Stomach (tissue), 9 donors: ENCODE results near the gene ZMIZ1. TPM values are rescaled to one million over a fixed set of nuclear protein-coding genes. Genes with fewer than 3 reads are reported as not detected.
A peak's percentile ranks its signal among the peaks of the same experiment; 100 is the strongest.

Source experiments
- DNase-seq, 2 donors: peaks; one replicate each; pipeline versions ENCODE4 v3.0.0 to v3.0.0-alpha.2; 2013 to 2019
- H3K27ac ChIP-seq, 5 donors: fragments of 200-600 bp in 4 of 5; sonication (generic) in 4 of 5; one replicate each; pipeline ENCODE4 v1.5.1; 2013 to 2019; ENCODE audit warnings: mild to moderate bottlenecking in 1 of 5, moderate library complexity in 1 of 5
- H3K27me3 ChIP-seq, 3 donors: fragments of 200-600 bp; sonication (generic); one replicate each; pipeline ENCODE4 v1.5.1; 2017 to 2019; ENCODE audit warnings: mixed run types in 1 of 3
- H3K36me3 ChIP-seq, 4 donors: fragments of 200-600 bp; sonication (generic); 1 replicate in 3 of 4; 2 replicates in 1 of 4; pipeline ENCODE4 v1.5.1; 2016 to 2019
- H3K4me1 ChIP-seq, 4 donors: fragments of 200-600 bp; sonication (generic); one replicate each; pipeline ENCODE4 v1.5.1; 2016 to 2019
- H3K4me3 ChIP-seq, 4 donors: fragments of 200-600 bp; sonication (generic) in 3 of 4; one replicate each; pipeline ENCODE4 v1.5.1; 2016 to 2019; ENCODE audit warnings: mild to moderate bottlenecking in 1 of 4
- H3K9me3 ChIP-seq, 4 donors: fragments of 200-600 bp; sonication (generic); one replicate each; pipeline ENCODE4 v1.5.1; 2016 to 2019
- EP300 ChIP-seq: sonication (generic); formaldehyde crosslinking; IDR thresholded peaks from one replicate; pipeline ENCODE4 v1.6.1; 2017; ENCODE audit warnings: antibody characterized with exemption
- POLR2A ChIP-seq, 4 donors: fragments of 450-650 bp; IDR thresholded peaks; one replicate each; pipeline ENCODE4 v1.6.1; 2016; ENCODE audit warnings: antibody characterized with exemption in 4 of 4, control low read depth in 2 of 4, mild to moderate bottlenecking in 1 of 4, moderate library complexity in 1 of 4
- POLR2AphosphoS5 ChIP-seq, 3 donors: sonication (generic); formaldehyde crosslinking; IDR thresholded peaks; one replicate each; pipeline ENCODE4 v1.6.1; 2016; ENCODE audit warnings: antibody characterized with exemption in 3 of 3
- WGBS, 5 donors: extraction: QIAGEN DNeasy Blood & Tissue Kit in 3 of 5; methylation state at CpG; one replicate each; pipeline versions ENCODE4 v1.1.5 to v1.1.7; 2013 to 2018; 5-methylcytosine and 5-hydroxymethylcytosine counted together
- intact Hi-C: fragments of 100-400 bp; cut with DNase I; formaldehyde crosslinking; loops from one replicate; pipeline ENCODE4 v1.15.1; 2023; ENCODE audit warnings: low total_unique reads
- polyA plus RNA-seq, 3 donors: library from polyadenylated mRNA; stranded (reverse); fragments of 200-250 nt; gene quantifications; one replicate each; pipeline ENCODE4 v1.2.3, GENCODE V29; 2013
- total RNA-seq, 5 donors: library from RNA; depleted of rRNA; stranded (reverse); fragments of >200 nt; gene quantifications; one replicate each; pipeline versions ENCODE4 v1.1.0 to v1.2.3, GENCODE V29; 2014 to 2016
- TF ChIP-seq, protein P1 (sequence below), 7 experiments: fragments of 450-650 bp in 4 of 7; fragments of 200-600 bp in 3 of 7; sonication (generic) in 3 of 7; IDR thresholded peaks; one replicate each; pipeline ENCODE4 v1.5.1; 2016 to 2019; ENCODE audit warnings: antibody characterized with exemption in 7 of 7, control low read depth in 2 of 7, mild to moderate bottlenecking in 1 of 7
- donor health status: healthy with polysubstance abuse.
- donor health status: Bipolar disorder and iron deficiency.
- donor health status: healthy.

The ZMIZ1 gene
- total and polyA plus RNA-seq, 8 donors = 17.7 to 103 (median 26.3) TPM

DNA sequence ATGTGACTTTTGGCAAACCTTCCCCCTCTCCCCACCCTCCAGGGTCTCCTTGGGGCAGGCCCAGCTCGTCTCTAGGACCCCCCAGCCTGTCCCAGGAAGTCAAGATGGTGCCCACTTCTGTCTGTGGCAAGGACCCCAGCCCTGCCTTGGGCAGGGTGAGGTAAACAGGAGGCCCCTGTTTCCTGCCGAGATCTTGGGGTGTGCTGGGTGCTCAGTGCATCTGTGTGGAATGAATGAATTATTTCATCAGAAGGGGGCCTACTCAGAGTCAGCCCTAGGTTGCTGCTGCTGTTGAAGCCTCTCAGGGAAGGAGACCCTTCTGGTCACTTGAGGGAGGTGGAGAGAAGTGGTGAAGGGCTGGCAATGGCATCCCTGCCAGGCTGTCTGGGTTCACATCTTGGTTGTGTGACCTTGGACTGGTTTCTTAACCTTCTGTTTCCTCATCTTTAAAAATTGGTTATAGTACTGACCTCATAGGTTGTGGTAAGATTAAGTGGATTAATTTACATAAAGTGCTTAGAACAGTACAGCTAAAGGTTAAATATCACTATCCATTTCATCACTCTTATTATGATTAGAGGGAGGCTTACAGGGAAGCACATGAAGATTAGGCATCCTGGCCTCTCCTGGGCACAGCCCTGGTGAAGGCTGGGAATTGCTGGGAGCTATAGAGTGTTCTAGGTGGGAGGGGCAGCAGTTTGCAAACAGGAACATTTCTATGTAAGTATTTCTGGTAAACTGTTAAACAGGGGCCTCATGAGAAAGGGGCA is 67.7 kb downstream of the ZMIZ1 start:
- H3K27ac ChIP-seq = peak overlapping the region in 4 of 5 donors; percentile 48 to 91 (median 76)
- no peak for DNase-seq
- H3K9me3 ChIP-seq = no peaks in the 10 kb centered on the region
- H3K36me3 ChIP-seq = peaks cover 9 to 47% (median 31%) of the 10 kb centered on the region in 4 donors
- H3K27me3 ChIP-seq = no peaks in the 10 kb centered on the region
- no peak overlapping the region for H3K4me3 ChIP-seq
- no peak for TF ChIP-seq POLR2A (IDR thresholded peaks at IDR 0.05)
- no peak for TF ChIP-seq EP300
- no peak for TF ChIP-seq POLR2AphosphoS5 (IDR thresholded peaks at IDR 0.05)
- TF ChIP-seq, protein P1, sequence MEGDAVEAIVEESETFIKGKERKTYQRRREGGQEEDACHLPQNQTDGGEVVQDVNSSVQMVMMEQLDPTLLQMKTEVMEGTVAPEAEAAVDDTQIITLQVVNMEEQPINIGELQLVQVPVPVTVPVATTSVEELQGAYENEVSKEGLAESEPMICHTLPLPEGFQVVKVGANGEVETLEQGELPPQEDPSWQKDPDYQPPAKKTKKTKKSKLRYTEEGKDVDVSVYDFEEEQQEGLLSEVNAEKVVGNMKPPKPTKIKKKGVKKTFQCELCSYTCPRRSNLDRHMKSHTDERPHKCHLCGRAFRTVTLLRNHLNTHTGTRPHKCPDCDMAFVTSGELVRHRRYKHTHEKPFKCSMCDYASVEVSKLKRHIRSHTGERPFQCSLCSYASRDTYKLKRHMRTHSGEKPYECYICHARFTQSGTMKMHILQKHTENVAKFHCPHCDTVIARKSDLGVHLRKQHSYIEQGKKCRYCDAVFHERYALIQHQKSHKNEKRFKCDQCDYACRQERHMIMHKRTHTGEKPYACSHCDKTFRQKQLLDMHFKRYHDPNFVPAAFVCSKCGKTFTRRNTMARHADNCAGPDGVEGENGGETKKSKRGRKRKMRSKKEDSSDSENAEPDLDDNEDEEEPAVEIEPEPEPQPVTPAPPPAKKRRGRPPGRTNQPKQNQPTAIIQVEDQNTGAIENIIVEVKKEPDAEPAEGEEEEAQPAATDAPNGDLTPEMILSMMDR (IDR thresholded peaks at IDR 0.05) = no peak
- intact Hi-C loops = loop anchor here (10.0 kb wide), 1 partner anchor 62 kb away; no protein-coding TSS in a partner anchor
- H3K4me1 ChIP-seq = peaks cover 61 to 99% (median 83%) of the 10 kb centered on the region in 4 donors
- 15 to 70% (median 29%) methylated on average over 1 to 2 of the region's 2 CpGs for WGBS, 5 donors

DNA sequence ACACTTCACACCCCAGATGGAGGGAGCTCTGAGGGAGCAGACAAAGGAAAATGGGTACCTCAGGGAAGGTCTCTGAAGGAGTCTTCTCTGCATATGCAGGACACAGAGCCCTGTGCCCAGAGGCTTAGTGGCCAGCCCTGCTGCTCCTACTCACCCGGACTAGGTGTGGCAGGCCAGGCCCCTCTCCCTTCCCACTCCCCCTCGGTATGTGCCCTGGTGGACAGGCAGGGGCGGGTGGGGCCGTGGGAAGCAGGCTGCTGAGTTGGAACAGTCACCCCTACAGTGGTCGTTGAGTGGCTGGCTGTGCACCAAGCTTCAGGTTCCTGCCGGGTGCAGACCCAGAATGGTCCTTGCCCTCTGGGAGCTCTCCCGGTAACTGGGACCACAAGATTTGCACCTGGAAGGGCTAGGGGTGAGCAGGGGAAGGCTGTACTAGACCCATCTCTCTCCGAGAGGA is 68.6 kb downstream of the ZMIZ1 start:
- WGBS, 5 donors = 22 to 36% (median 29%) methylated on average over 4 to 8 of the region's 8 CpGs
- no peaks in the 10 kb centered on the region for H3K9me3 ChIP-seq
- H3K27me3 ChIP-seq = no peaks in the 10 kb centered on the region
- DNase-seq = no peak
- peaks cover 70 to 100% (median 87%) of the 10 kb centered on the region in 4 donors for H3K4me1 ChIP-seq
- TF ChIP-seq EP300 (no peak), POLR2A (IDR thresholded peaks at IDR 0.05) (no peak), POLR2AphosphoS5 (IDR thresholded peaks at IDR 0.05) (no peak)
- TF ChIP-seq, protein P1 (IDR thresholded peaks at IDR 0.05) = no peak
- H3K36me3 ChIP-seq = peaks cover 9 to 47% (median 29%) of the 10 kb centered on the region in 4 donors
- H3K4me3 ChIP-seq = no peak overlapping the region
- peak overlapping the region; percentile 46 to 91 (median 79) for H3K27ac ChIP-seq
- intact Hi-C loops = loop anchor here (10.0 kb wide), 1 partner anchor 63 kb away; no protein-coding TSS in a partner anchor

DNA sequence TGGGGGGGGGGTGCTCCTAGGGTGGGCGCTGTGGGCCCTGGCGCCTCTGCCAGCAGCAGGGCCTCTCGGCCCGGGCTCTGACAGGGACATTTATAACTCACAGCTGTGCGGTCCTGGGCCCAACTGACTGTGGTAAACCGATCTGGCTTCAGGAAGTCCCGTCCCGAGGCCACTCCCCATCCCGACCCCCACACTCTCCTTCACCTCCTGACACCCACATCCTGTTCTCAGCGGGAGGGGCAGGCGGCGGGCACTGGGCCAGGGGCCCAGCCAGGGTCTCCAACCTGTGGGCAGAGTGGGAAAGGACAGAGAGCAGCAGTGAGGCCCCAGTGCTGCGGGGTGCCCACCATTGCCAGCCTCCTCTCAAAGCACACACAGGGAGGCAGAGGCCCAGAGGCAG is 69.1 kb downstream of the ZMIZ1 start:
- TF ChIP-seq, protein P1 (IDR thresholded peaks at IDR 0.05) = no peak
- TF ChIP-seq POLR2AphosphoS5 (IDR thresholded peaks at IDR 0.05) = no peak
- no peak for TF ChIP-seq POLR2A (IDR thresholded peaks at IDR 0.05)
- no peak for TF ChIP-seq EP300
- Histone ChIP-seq H3K27me3 (no peaks in the 10 kb centered on the region), H3K27ac (peak overlapping the region; percentile 46 to 91 (median 79)), H3K4me3 (no peak overlapping the region), H3K36me3 (peaks cover 9 to 47% (median 31%) of the 10 kb centered on the region in 4 donors), H3K4me1 (peaks cover 75 to 100% (median 87%) of the 10 kb centered on the region in 4 donors), H3K9me3 (no peaks in the 10 kb centered on the region)
- 13 to 37% (median 32%) methylated on average over 3 to 13 of the region's 13 CpGs for WGBS, 5 donors
- peak in 1 of 2 donors; percentile 77 for DNase-seq
- intact Hi-C loops = loop anchor here (10.0 kb wide), 1 partner anchor 63 kb away; no protein-coding TSS in a partner anchor

DNA sequence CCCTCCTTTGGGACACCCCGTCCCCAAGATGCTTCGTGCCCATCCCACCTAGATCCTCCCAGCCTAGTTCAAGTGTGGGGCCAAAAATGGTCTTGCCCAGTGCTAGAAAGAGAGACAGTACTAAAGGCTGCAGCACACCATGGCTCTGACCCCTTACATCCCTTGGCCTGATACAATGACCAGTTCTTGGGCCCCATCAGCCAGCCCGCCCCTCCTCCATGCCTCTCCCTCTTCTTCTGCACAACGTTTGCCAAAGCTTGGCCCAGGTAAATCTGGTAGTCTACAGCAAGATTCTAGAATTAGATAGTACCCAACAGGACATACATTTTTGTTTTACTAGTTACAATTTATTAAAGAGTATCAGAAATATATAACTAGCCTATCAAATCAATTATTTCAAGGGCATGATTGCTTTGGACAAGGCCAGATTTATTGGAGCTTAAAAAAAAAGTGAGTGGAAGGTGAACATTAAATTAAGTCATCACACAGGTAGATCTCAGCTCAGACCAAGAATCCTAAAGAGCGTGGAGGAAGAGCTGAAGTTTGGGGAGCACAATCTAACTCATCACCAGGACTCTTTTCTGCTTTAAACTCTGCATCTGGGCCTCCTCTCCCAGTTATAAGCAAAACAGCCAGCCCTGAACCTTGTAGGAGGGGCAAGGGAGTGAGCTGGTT is 69.8 kb downstream of the ZMIZ1 start:
- peaks cover 9 to 47% (median 36%) of the 10 kb centered on the region in 4 donors for H3K36me3 ChIP-seq
- peaks cover 72 to 100% (median 90%) of the 10 kb centered on the region in 4 donors for H3K4me1 ChIP-seq

More for the DNA sequence above, 69.8 kb downstream of the ZMIZ1 start:
- peak overlapping the region; percentile 46 to 91 (median 79) for H3K27ac ChIP-seq
- intact Hi-C loops = loop anchor here (10.0 kb wide), 1 partner anchor 64 kb away; no protein-coding TSS in a partner anchor
- no peaks in the 10 kb centered on the region for H3K27me3 ChIP-seq
- no peak for DNase-seq
- H3K4me3 ChIP-seq = no peak overlapping the region
- no peaks in the 10 kb centered on the region for H3K9me3 ChIP-seq
- WGBS, 5 donors = 74 to 81% (median 77%) methylated on average over 5 of the region's 5 CpGs
- TF ChIP-seq POLR2AphosphoS5 (IDR thresholded peaks at IDR 0.05) = no peak
- TF ChIP-seq, protein P1 (IDR thresholded peaks at IDR 0.05) = no peak
- TF ChIP-seq EP300 = no peak
- no peak for TF ChIP-seq POLR2A (IDR thresholded peaks at IDR 0.05)
